Islet of Langerhans (tissue), 1 donor: ENCODE measurements around the gene TCERG1L.

Experiments
- FAIRE-seq: peaks from one replicate; lab custom pipeline; 2011; peaks lifted over from hg19 to GRCh38; lab: Jason Lieb, UNC

Gene TCERG1L

DNA sequence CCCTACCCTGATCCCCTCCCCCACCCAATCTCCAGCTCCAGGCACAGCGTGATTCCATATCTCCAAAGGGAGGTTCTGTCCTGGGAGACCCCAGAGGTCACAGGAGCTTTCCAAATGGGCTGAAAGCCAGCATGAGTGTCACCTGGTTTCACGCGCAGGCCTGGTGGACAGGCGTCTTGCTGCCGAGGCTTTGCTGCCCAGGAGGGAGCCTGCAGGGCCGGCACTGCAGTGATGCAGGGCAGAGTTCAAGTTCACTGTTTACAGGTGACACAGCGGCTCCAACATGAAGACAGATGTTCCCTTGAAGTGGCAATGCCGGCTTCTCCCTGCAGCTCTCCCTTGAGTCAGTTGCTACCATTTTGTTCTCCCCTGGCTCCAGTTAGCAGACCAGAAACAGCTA, 104.3 kb downstream of the TCERG1L start:
- FAIRE-seq, result no peak

DNA sequence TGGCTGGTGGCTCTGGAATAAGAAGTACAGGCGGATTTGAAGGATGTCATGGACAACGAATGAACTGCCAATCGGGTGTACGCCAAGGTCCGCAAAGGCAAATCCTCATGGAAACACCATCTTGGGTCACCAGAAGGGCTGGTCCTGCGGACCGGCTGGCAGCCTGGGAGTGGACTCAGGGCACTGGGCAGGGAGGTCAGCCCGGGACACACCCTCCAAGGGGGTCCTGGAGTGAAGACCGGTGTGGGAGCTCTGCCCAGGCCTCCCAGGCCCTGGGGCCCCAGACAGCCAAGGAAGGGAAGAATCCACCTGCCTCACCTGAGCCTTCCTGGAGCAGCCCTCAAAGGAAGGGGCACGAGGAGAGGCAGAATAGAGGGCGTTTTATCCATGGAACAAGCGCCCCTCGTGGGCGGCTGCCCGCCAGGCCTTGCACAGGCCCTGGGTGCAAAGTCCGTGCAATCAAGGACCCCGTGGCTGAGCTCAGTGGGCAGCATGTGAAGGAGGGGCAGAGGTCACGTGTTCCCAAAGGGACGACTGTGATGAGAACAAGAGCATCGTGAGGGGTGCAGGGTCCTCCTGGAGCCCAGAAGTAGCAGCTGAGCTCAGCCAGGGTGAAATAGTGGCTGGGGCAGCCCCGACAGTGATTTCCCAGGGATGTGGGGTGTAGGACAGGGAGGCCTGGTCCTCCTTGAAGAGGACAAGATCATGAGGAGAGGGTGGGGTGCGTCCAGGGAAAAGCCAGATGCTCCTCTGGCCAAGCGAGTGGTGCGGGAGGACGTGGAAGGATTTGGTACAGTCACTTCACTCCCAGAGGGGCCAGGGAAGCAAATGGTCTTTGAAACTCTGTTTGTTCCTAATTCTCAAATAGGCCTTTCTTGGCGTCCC, 105.2 kb downstream of the TCERG1L start:
- FAIRE-seq, result no peak

DNA sequence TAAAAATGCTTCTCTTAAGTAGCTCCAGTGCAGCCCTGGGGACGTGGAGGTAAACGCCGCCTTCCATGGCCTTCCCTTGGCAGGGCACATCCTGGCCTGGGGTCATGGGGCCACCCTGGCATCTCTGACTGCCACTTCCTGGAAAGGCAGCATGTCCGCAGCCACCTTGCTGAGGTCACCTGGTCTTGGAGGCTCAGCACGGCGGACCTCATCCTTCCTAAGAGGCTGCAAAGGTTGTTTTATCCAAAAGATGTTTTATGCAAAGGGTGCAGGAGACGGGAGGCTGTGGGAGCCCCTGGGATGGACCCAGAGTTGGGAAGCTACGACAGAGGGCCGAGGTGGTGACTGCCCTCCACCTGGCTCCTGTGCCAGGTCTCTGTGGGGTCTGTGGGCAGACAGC, 106.0 kb downstream of the TCERG1L start:
- no peak for FAIRE-seq

DNA sequence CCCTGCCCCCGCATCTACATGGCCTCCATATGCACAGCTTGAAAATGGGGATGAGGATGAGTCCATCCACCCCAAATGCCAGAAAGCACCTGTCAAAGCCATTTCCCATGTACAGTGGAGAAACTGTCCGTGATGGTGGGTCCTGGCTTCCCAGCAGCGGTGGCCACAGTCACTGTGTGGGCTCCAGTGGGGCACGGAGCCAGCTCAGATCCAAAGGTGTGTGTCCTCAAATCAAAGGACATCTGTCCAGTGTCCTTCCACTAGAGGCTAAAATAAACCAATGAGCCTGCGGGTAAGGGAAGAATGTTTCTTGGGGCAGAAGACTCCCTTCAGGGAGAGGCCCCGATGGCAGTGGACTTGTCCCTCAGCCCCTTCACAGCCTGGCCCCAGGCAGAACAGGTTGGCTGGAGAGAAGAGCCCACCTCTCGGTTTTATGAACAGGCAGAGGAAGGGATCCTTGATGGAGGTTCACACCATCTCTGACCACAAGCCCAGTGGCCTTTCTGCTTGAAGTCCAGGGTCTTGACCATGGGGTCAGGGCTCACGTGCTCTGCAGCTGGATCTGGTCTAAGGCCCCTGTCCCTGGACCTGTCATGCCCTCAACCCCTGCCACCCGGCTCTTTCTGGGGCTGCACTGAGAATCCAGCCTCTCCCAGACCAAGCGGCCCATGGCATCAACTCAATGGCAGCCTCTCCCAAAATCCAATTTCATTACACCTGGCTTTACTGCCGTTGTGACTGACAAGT, 106.9 kb downstream of the TCERG1L start:
- no peak for FAIRE-seq

DNA sequence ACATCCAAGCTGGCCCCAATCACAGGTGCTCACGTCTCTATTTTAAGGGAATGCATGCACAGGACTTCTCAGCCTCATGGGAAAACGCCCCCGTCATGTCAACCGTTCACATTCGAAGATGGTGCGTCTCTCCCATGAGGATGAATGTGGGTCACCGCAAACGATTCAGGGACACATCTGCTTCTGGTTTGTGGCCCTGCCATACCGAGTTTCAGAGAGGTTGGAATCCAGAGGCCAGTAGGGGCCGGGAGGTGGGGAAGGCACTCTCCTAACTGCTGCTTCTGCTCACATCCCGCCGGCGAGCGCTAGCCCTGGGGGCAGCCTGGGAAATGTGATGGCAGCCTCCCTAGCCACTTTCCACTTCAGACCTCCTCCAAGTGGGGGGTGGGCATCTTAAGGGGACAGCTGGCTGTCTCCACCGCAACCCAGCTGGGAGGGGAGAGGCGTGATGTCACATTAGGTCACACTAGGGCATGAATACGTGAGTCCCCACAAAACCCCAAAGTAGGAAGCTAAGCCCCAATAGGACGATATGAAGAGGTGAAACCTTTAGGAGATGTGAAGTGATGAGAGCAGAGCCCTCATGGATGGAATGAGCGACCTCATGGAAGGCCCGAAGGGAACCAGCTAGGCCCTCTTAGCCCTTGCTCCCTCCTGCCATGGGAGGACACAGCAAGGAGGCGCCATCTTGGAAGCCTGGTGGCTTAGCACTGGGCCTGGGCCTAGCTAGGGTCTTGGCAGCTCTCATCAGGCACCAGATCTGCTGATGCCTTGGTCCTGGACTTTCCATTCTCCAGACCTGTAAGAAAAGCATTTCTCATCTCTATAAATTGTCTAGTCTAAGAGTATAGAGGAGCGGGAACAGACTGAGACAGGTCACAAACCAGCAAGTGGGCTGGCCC, 107.8 kb downstream of the TCERG1L start:
- FAIRE-seq, result no peak

DNA sequence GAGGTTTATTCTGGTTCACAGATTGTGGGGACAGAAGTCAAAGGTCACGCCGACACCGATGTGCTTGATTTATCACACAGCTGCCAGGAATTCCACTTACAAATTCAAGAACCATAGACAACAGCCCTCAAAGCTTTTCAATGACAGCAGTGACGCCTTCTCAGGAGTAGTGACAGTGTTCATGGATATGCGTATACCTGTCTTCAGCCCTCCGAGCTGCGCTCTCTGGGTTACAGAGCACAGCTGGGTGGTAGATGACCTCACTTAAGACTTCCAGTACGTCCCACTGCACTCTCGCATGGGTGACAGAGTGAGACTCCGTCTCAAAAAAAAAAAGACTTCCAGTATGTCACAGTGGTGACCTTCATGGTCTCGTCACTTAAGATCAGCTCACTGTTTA, 108.5 kb downstream of the TCERG1L start:
- FAIRE-seq, result no peak

DNA sequence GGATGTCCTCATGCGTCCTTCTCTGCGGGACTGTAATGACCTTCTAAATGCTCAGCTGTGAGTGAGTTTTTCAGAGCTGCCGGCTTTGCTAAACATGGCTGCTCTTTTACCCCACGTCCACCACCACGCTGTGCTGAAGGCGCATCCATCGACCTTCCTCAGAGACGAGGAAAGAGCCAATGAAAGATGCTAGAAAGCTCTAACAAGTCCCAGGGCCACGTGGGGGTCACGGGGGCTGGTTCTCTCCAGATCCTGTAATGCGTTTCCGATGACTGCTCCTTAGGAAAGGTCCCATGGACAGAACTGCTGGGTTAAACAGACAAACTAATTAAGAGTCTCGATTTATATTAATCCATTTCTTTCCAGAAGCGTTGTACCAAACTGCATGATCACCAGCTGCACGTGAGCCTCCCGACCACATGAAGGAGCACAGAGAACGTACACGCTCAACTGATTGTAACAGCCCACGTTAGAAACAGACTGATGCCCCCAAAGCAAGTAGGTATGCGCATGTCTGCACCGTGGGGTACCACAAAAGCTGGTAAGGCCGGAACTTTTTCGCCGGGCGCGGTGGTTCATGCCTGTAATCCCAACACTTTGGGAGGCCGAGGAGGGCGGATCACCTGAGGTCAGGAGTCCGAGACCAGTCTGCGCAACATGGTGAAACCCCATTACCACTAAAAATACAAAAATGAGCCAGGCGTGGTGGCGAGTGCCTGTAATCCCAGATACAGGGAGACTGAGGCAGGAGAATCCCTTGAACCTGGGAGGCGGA, 109.6 kb downstream of the TCERG1L start:
- FAIRE-seq, result no peak

DNA sequence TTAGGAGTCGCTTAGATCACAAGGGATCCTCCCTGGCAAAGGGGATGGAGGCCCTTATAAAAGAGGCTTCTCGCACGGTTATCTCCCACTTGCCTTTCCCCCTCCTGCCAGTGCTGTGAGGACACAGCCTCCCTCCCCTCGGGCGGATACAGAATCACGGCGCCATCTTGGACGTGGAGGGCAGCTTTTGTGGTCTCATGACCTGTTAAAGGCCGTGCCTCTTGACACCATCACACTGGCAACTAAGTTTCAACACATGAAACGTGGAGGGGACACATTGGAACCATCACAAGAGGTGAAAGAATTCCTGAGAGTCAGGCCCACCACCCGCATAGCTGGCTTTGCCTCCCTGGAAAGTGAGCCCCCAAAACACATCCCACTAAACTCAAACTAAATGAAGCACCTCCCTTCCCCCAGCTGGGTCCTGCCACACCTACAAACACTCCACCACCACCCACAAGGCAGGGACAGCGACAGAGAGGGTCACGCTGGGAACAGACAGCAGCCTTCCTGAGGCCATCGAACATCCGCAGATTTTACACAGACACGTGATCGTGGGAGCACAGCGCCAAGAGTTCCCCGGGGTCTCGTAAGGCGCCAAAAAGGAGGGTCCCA, 110.6 kb downstream of the TCERG1L start:
- FAIRE-seq, result no peak

DNA sequence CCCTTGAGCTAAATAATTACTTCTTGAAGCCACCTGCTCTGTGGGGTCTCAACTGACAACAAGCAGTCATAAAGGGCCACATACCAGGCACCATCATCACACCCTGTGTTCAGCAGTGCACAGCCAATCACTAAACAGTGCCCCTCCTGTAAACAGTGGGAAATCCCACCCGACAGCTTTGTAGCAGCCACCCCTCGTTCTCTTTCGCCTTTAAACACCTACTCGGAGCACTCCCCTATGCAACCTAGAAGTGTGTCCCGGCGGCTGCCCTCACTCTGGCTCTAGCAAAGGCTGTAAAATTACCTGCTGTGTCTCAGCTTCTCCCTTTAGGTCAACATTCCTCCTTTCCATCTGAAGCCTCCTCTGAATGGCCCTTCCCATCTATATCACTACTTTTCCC, 111.9 kb downstream of the TCERG1L start:
- FAIRE-seq, result no peak

DNA sequence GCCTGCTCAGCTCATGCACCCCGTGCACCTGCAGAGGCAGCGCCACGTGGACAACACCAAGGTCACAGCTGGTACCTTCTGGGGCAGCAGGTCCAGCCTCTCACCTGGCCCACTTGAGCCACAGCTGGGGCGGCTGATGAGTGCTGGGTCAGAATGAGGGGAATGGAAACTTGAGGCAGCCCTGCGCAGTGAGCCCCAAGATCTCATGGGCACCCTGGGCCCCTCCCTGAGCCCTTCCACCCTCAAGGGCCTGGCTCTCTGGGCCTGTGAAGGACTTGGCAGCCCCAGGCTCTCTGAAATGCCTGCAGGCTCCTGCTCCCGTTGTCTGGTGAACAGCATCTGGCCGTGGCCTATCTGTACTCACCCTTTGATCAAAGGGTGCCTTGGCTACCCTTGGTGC, 112.7 kb downstream of the TCERG1L start:
- no peak for FAIRE-seq

DNA sequence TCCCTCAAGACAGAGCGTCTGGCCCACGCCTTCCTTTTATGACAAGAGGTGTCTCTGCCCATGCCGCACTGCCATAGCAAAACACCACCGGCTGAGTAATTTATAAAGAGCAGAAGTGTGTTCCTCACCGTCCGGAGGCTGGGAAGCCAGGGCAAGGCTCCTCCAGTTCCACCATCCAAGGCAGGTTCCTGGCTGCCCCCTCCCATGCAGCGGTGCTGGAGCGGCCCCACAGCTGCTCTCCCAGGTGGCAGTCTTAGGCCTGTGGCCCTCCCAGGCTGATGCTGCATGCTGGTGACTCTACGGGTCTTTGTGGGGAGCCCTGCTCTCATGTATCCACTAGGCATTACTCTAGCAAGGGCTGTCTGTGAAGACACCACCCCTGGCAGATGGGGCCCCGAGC, 113.1 kb downstream of the TCERG1L start:
- FAIRE-seq, result no peak

DNA sequence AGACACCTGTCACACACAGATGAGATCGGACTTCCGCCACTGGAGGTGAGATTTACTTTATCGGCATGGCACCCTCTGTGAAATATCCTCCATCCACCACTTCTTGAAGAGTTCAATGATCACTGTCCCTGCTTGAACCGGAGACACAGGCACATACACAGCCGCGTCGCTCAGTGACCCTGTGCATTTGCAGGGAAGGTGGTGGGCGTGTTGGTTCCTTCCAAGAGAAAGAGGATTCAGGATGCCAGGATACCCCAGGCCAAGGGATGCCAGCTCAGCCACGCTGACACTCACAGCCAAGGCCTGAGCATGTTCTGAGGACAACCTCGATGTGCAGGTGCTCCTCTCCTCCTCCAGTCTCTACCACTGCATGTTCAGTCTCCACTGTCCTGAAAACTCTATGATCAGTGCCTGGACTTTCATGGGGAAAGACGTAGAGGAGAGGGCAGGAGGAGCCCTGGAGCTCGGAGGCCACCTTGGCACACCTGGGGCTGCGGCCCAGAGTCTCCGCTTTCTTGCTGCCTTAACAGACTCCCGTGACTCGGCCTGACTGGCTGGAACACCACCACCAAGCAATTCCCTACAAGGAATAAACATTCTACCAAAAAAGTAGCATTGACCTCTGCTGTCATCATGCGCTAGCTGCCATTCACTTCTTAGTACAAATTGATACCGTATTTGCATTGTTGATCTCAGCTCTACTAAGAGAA, 115.2 kb downstream of the TCERG1L start:
- FAIRE-seq, result no peak

DNA sequence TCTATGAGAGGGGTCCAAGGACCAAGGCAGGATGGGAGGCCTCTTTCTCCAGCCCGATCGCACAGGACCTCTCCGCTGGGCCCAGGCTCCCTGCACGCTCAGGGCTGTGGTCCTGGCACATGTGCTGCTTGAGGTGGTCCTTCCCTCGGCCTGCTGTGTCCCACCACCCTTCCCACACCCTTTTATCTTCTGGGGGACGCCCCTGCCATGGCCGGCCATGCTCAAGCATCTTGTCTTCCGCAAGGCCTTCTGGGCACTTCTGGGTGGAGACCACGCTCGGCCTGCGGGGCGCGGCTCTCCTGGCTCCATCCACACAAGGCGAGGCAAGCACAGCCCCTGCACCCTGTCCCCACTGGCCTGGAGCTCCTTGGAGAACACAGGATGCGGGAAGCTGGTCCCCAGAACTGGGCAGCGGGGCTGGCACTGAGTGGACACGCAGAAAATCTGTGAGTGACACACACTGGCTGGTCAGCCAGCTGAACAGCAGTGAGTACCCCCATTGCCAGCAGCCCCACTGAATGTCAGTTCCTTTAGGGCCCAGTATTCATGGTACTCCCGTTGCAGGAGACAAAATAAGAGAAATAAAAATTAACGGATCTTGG, 115.9 kb downstream of the TCERG1L start:
- FAIRE-seq, result no peak

DNA sequence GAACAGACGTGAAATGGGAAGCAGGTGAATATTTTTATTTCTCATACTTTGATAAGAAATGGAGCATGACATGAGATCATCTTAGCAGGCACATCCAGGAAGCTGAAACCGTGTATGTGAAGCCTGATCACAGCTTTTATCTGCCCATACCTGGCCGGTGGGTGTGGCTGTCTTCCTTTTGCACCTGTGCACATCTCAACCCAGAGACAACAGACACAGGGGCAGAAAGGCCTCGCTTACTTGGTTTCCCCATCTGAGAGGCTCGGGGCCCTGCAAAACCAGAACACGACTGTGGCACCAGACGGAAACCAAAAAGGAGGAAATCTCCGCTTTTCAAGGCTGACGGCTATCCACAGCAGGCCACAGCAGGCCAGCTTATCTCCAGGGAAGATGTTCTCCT, 116.4 kb downstream of the TCERG1L start:
- no peak for FAIRE-seq

DNA sequence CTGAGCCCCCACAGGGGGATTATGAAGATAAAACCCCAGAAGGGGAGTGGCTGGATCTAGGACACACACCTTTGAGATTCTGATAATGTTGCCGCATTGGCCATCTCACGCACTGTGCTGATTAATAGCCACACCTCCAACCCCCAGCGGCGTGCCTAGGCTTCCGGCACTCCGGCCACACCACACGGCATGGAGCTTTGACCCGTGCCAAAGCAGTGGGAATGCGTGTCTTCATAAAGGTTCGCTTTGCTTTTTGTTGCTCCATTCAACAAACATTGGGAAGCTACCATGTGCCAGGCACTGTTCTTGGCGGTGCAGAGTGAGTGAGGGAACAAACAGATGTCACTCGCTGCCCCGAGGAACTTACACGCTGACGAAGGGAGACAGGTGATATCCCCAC, 117.6 kb downstream of the TCERG1L start:
- no peak for FAIRE-seq

DNA sequence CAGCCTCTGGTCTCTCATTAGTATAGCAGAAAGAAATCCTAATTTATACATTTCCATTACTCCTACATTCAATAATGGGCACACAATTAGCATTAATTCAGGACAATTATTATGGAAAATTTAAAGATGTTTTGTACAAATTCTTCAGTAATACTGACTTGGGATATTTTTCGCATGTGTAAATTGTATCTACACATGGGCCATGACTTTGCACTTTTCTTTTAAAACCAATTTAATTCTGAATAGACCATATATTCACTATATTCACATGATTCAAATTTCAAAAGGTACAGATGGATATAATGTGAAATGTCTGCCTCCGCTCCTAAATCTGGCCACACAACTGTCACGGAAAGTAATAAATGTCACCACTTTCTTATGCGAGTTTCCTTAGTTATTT, 123.0 kb downstream of the TCERG1L start:
- FAIRE-seq, result no peak

DNA sequence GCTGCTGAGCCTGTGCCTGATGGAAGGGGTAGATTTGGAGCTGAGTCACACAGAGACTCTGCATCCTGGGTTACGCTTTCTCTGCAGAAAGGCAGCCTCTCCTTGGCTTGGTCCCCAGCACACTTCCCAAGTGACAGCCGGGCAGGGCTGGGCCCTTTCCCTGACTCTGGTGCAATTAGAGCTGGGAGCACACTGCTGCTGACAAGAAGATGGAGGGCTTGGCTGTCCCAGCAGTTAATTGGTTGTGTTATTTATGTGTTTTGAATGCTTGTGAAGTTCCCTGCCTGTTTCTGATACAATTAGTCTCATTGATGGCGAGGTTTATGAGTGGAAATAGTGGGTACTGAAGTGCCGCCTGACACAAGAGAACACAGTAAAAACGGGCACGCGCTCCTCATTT, 123.6 kb downstream of the TCERG1L start:
- FAIRE-seq, result no peak

DNA sequence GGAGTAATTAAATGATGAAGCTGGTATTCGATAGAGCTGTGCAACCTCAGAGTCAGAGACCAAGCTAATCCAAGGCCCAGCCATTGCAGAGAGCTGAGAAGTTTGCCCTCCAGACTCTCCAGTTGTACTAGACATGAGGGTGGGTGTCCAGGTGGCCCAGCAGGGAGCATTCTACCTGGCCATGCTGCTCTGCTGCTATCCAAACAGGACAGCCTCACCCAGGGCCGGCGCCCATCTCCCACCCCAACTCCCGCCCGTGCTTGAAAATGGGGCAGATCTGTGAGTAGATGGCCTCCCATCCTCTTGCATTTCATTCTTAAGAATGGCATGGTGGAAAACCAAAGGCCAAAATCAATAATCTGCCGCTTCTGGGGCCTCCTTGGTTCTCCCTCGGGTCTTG, 124.2 kb downstream of the TCERG1L start:
- no peak for FAIRE-seq

DNA sequence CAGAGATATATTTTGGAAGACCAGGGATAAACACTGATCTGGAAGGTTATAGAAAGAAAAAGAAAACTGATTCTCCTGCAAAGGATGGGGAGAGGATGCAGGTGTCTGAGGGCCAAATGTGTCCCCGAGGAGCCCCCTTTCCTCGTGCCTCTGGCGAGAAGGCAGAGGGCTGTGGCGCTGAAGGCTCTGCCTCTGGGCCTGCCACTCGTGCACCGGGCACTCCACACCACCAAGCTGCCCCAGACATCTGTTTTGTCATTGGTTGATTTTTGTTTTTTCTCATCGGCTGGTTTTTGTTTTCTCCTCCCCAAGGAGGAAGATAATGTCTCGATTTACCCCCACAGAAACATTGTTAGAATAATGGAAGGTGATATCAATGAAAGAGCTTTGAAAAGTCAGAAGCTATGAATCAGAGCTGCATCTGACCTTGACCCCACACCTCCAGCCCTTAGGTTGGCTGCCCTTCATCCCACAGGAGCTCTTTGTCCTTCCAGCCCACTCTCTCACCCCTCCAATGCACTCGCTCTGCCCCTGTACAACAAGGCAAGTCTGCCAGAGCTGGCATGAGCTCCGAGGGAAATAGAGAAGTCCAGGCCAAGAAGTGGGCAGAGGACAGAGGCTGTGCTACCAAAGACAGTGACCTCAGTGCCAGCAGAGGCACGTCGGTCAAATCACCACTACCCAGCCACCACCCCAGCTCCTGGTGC, 124.8 kb downstream of the TCERG1L start:
- no peak for FAIRE-seq

DNA sequence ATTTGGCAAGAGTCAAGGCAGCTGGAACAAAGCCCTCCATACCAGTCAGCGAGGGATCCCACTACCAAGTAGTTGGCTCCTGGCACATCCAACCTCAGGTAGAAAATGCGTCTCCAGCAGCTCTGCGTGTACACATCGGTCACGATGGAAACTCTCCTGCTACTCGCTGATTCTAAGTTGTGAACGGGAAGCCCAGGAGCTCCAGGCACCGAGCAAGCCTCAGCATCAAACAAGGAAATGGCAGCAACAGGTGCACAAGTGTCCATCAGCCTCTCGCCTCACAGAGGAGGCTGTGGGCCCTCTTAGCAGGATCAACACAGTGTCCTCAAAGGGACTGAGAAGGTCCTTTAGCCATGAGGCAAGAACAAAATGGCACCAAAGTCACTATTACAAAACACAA, 127.0 kb downstream of the TCERG1L start:
- FAIRE-seq, result no peak
